ENCODE measurements around the gene RILP. TPM values are rescaled to one million over a fixed set of nuclear protein-coding genes. Genes with fewer than 3 reads are reported as not detected.
A peak's percentile ranks its signal among the peaks of the same experiment; 100 is the strongest.

Gene RILP
- total and polyA plus RNA-seq, 2 of the 4 experiments (the other 2 are of a cell fraction) = 3.9 to 6.0 TPM

GRCh38 chr17:1643999-1644492 is 5.6 kb downstream of the RILP start:
- POLR2A ChIA-PET (ENCODE audit: unreplicated experiment) = no interaction called here

More at GRCh38 chr17:1643999-1644492, 5.6 kb downstream of the RILP start:
- H2BK20ac ChIP-seq (ENCODE audit: low read depth, low read length) = no peak overlapping the region
- H4K5ac ChIP-seq (ENCODE audit: low read depth, low read length) = peak overlapping the region; percentile 40; the same call in 1 of the 2 replicates
- 60% methylated on average over 5 of the region's 13 CpGs; no CpG with 5 or more reads in 1 of the 2 experiments for WGBS, 2 experiments (ENCODE audit: extremely low coverage in 2 of 2, insufficient read length in 1 of 2)
- H3K9me1 ChIP-seq (ENCODE audit: insufficient read depth, low read length) = peaks cover 14% of the 10 kb centered on the region
- H4K20me1 ChIP-seq (ENCODE audit: insufficient read depth, low read length) = peaks cover 8% of the 10 kb centered on the region; the same call in 1 of the 2 replicates
- no peaks in the 10 kb centered on the region for H3K36me3 ChIP-seq (ENCODE audit: control insufficient read depth, insufficient read depth, low read length)
- ATAC-seq (ENCODE audit: low read depth) (no peak), DNase-seq (no peak)
- H4K91ac ChIP-seq (ENCODE audit: insufficient read depth, low read depth, low read length) = peak overlapping the region; percentile 78
- peak overlapping the region; percentile 54 to 85; a peak in 3 of 4 replicates for H4K8ac ChIP-seq (ENCODE audit: low read depth in 2 of 2, low read length in 2 of 2)
- no peak overlapping the region for H3K56ac ChIP-seq (ENCODE audit: extremely low read depth, insufficient read depth, low read length)
- H3K4me3 ChIP-seq (ENCODE audit: insufficient read depth, low read depth, low read length) = no peak overlapping the region
- peak overlapping the region; percentile 65; the same call in 1 of the 3 replicates for H2BK15ac ChIP-seq (ENCODE audit: low read depth, low read length)
- H3K4me2 ChIP-seq (ENCODE audit: low read depth, low read length) = no peak overlapping the region
- H2AK9ac ChIP-seq (replicated peaks; ENCODE audit: low read depth, low read length, poor library complexity) = peak overlapping the region; percentile 79
- H3K27ac ChIP-seq (ENCODE audit: insufficient read depth, low read length) = no peak overlapping the region
- H2BK5ac ChIP-seq (ENCODE audit: low read depth, low read length, poor library complexity, severe bottlenecking) = no peak overlapping the region
- CTCF ChIA-PET = no interaction called here
- TF ChIP-seq NFE2L2 (IDR thresholded peaks at IDR 0.05; ENCODE audit: low read depth, low read length) = no peak
- TF ChIP-seq POLR2A (IDR thresholded peaks at IDR 0.05; ENCODE audit: low read depth, low read length) = no peak
- no peak for TF ChIP-seq RFX5 (IDR thresholded peaks at IDR 0.05; ENCODE audit: low read depth, low read length)
- no peak for TF ChIP-seq CHD1 (IDR thresholded peaks at IDR 0.05; ENCODE audit: low read depth, low read length)
- TF ChIP-seq MAFK (IDR thresholded peaks at IDR 0.05; ENCODE audit: low read depth, low read length) = no peak
- TF ChIP-seq, protein P1, sequence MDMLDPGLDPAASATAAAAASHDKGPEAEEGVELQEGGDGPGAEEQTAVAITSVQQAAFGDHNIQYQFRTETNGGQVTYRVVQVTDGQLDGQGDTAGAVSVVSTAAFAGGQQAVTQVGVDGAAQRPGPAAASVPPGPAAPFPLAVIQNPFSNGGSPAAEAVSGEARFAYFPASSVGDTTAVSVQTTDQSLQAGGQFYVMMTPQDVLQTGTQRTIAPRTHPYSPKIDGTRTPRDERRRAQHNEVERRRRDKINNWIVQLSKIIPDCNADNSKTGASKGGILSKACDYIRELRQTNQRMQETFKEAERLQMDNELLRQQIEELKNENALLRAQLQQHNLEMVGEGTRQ (IDR thresholded peaks at IDR 0.05; ENCODE audit: low read depth, low read length) = no peak
- no peak for TF ChIP-seq MXI1 (IDR thresholded peaks at IDR 0.05; ENCODE audit: borderline replicate concordance, low read depth, low read length)
- TF ChIP-seq CEBPB (IDR thresholded peaks at IDR 0.05; ENCODE audit: low read depth, low read length) = no peak
- no peak for TF ChIP-seq RCOR1 (IDR thresholded peaks at IDR 0.05; ENCODE audit: insufficient replicate concordance, low read length)
- TF ChIP-seq, protein P2, sequence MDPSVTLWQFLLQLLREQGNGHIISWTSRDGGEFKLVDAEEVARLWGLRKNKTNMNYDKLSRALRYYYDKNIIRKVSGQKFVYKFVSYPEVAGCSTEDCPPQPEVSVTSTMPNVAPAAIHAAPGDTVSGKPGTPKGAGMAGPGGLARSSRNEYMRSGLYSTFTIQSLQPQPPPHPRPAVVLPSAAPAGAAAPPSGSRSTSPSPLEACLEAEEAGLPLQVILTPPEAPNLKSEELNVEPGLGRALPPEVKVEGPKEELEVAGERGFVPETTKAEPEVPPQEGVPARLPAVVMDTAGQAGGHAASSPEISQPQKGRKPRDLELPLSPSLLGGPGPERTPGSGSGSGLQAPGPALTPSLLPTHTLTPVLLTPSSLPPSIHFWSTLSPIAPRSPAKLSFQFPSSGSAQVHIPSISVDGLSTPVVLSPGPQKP (IDR thresholded peaks at IDR 0.05; ENCODE audit: borderline replicate concordance, low read depth, low read length) = no peak
- TF ChIP-seq MAZ (IDR thresholded peaks at IDR 0.05; ENCODE audit: borderline replicate concordance, low read depth, low read length) = no peak
- no peak for TF ChIP-seq BHLHE40 (IDR thresholded peaks at IDR 0.05; ENCODE audit: low read depth, low read length)
- TF ChIP-seq RAD21 (IDR thresholded peaks at IDR 0.05; ENCODE audit: low read length) = no peak
- no TSS peak for BruUV-seq (replicated peaks)
- dilution Hi-C loops (cut with HindIII; ENCODE audit: low sequenced_read_pairs, unreplicated experiment) = no loop called here
- peak overlapping the region; percentile 77 for H2AK5ac ChIP-seq (ENCODE audit: low read depth, low read length)
- no peaks in the 10 kb centered on the region for H3K9me3 ChIP-seq (ENCODE audit: control insufficient read depth, insufficient read depth, low read length)
- H2AFZ ChIP-seq (replicated peaks; ENCODE audit: low read length, poor library complexity) = peak overlapping the region; percentile 81
- peak overlapping the region; percentile 74; the same call in 1 of the 2 replicates for H3K23ac ChIP-seq (ENCODE audit: low read depth, low read length)
- H3K4me1 ChIP-seq (ENCODE audit: control insufficient read depth, insufficient read depth, low read length) = peaks cover 24% of the 10 kb centered on the region
- peak overlapping the region; percentile 57; the same call in 1 of the 2 replicates for H2BK120ac ChIP-seq (ENCODE audit: low read depth, low read length)
- H3K14ac ChIP-seq (replicated peaks; ENCODE audit: low read depth, low read length) = peak overlapping the region; percentile 58; the same call in 1 of the 2 replicates
- H3K27me3 ChIP-seq (ENCODE audit: control insufficient read depth, insufficient read depth, low read length) = no peaks in the 10 kb centered on the region; the same call in 1 of the 2 replicates
- no peak overlapping the region for H3K18ac ChIP-seq (ENCODE audit: low read depth, low read length)
- intact Hi-C loops (cut with micrococcal nuclease) = no loop called here
- H3K9ac ChIP-seq (ENCODE audit: low read depth, low read length) = no peak overlapping the region
- no peaks in the 10 kb centered on the region for H3K79me1 ChIP-seq (ENCODE audit: low read depth in 1 of 2, low read length in 2 of 2)
- peak overlapping the region; percentile 76 for H3K4ac ChIP-seq (ENCODE audit: low read depth, low read length)
- in situ Hi-C loops (cut with MboI; ENCODE audit: low sequenced_read_pairs) = no loop called here

Data from IMR-90 (cell line).